GM18519 (cell line): ENCODE results near the gene MTMR4.
"Not testable (repeated sequence)": the region's sequence is repeated elsewhere in the genome, so short reads cannot be mapped to it uniquely, and the experiment has no call there.

Experiments
- ATAC-seq: cut with Tn5 transposase; IDR thresholded peaks from one replicate; pipeline ENCODE4 v1.9.1; 2021; ENCODE audit warnings: mild to moderate bottlenecking, moderate library complexity; ENCODE audit not compliant: unreplicated experiment, low FRiP score

MTMR4 gene

DNA sequence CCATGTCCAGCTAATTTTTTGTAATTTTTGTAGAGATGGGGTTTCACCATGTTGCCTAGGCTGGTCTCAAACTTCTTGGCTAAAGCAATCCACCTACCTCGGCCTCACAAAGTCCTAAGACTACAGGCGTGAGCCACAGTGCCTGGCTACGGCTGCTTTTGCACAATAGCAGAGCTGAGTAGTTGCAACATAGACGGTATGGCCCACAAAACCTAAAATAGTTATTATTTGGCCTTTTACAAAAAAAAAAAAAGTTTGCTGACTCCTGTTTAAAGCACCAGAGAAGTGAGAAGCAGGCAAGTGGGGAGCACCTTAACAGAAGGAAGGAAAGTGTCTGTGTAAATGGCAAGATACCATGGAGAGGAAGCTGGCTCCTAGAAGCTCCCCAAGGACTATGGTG, 20.9 kb downstream of the MTMR4 start:
- no peak for ATAC-seq

DNA sequence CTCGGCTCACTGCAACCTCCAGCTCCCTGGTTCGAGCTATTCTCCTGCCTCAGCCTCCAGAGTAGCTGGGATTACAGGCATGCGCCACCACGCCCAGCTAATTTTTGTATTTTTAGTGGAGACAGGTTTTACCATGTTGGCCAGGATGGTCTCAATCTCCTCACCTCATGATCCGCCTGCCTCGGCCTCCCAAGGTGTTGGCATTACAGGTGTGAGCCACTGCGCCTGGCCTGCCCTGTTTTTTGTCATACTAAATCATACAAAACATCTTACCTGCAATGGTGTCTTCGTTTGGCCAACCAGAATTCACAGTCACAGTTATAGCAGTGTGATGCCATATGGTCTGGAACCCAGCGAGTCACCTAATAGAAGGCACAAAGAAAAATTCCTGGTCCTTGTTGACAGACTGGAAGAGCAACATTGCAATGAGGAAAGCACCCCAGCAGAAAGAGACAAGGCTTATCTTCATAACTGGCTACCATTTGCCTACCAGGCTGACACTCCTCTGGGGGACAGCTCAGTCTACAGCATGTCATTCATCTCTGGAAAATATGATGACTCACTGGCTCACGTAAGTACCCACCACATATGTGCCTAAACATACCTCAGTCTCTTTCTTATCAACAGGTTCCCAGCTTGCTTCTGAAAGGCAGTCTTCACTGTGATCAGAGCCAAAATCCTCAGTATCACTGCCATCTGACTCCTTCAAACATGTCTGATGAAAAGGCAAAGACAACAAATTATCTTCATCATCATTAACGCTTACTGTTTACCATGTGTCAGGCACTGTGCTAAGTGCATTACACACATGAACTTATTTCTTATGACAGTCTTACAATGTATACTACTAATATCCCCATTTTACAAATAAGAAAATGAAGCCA, 22.0 kb downstream of the MTMR4 start:
- ATAC-seq, result no peak

DNA sequence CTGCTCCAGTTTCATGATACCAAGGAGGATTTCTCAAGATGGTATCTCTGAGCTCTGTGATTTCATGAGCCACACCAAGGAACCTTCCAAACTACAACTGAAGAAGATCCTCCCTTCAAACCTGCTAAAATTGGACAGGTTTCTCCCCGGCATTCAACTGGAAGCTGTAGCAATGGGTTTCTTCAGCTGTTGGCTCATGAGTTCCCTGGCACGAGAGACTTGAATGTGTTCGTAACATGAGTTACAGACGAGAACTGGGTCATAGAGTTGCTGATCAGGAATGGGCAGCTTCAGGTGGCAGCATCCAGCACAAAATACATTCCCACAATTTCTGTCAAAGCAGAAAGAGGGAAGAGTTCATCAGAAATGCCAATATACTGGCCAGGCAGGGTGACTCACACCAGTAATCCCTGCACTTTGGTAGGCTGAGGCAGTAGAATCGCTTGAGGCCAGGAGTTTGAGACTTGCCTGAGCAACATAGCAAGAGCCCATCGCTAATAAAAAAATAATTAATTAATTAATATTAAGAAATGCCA, 22.9 kb downstream of the MTMR4 start:
- ATAC-seq, result no peak

DNA sequence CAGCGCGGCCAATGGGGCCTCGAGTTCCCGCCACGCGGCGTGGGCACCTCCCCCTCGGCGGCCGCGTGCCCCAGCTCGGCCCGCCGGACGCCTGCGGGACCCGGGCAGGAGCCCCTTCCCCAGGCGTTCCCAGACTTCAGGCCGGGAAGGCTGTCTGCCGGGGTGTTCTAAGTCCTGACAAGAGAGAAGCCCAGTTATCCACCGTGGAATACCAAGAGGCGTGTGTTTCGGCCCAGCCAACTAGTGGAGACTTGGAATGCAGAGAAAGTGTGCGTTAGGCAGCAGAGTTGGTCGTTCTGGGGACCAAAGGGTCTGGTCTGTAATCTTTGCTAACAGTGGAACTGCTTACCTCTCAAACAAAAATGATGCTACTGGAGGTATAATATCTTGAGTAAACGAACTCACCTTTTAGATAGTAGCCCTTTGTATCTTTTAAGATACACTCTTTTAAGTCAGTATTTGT, 26.0 kb downstream of the MTMR4 start:
- ATAC-seq, result no peak

DNA sequence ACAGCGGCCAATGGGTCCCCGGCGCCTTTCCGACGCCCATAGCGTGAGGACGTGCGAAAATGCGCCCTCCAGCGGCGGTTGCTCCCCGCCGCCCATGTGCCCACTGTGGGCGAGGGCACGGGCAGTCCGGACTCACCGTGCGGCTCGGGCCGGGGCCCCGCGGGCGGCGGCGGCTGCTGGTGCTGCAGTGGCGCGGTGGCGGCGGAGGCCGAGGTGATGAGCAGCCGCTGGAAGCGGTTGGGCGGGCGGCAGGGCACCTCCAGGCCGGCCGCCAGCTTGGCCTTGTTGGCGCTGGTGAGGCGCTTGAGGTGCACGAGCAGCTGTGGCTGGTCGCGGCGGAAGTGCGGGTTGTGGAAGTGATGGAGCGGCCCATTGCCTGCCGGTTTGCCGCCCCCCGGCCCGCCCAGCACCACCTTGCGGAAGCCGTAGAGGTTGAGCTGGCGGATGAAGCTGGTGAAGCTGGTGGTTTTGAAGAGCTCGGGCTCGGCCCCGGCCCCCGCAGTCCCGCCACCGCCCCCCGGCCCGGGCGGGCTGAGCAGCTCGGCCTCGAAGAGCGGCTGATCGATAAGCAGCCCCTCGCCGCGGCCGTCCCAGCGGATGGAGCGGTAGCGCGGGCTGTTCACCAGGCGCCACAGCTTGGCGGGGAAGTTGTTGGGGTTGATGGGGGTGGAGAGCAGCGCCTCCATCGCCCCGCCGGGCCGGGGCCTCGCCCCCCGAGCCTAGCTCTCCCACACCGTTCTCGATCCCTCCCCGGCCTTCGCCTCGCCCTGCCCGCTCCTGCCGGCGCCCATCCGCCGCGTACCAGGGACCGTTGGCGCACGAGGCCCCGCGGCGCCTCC, 26.6 kb downstream of the MTMR4 start, which contains the start of gene HSF5:
Gene HSF5, minus strand, starts transcription at position 820 of the 839 bp plus-strand sequence. Its CDS starts 134 bp downstream, at position 686.
- no peak for ATAC-seq

GRCh38 chr17:58484600-58484999, 29.8 kb downstream of the MTMR4 start:
- no peak for ATAC-seq

- not testable (repeated sequence) for ATAC-seq
These were observed 32.6 kb downstream of the MTMR4 start for GRCh38 chr17:58481798-58482197.

DNA sequence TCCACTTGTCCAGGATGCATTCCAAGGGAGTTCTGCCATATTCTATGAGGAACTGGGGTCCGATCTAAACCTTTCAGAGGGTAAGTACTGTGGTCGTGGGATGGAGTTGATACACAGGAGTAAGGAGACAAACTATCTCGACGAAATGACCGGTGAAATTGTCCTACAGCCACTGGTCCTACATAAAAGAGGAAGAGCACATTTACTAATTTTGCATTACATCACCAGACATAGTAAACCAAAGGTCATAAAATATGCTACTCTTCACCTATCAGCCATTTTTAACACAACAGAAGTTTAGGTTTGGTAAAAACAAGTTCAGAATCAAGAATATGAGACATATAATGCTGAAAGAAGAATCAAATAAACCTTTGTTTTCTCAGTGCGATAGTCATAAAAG, 34.3 kb downstream of the MTMR4 start:
- no peak for ATAC-seq

DNA sequence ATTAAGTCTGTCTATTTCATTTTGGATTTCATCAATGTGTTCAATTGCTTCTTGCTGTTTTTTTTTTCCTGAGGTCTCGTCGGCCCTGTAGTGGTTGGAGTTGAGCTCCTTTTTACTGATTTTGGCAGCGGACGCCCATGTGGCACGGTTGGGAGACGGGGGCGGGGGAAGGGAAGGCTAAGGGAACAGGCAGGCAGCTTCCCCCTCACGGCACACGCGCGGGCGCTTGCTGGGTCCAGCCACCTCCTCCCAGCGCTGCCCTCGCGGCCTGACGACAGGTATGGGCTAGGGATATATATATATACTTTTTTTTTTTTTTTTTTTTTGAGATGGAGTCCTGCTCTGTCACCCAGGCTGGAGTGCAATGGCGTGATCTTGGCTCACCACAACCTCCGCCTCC, 37.6 kb downstream of the MTMR4 start:
- no peak for ATAC-seq

- ATAC-seq, result no peak
These were observed 38.5 kb downstream of the MTMR4 start for GRCh38 chr17:58475985-58476384.

- no peak for ATAC-seq
These were observed 44.1 kb downstream of the MTMR4 start for GRCh38 chr17:58470356-58470755.

DNA sequence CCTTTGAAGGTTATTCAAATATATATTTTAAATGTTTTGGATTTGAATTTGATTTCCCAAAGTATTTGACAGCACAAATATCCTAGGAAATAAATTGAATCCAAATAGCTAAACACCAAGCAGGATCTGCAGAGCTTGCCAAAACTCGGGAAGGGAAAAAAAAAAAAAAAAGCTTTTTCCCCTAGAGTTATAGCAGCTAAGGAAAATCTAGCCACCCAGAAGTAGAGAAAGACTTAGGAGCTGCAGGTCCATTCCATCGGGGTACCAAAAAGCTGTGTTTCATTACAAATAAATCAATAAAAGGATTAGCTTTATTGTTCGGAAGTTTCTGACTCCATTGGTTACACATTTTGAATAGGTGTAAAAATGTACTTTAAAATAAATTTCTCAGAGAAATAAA, 45.5 kb downstream of the MTMR4 start:
- no peak for ATAC-seq

DNA sequence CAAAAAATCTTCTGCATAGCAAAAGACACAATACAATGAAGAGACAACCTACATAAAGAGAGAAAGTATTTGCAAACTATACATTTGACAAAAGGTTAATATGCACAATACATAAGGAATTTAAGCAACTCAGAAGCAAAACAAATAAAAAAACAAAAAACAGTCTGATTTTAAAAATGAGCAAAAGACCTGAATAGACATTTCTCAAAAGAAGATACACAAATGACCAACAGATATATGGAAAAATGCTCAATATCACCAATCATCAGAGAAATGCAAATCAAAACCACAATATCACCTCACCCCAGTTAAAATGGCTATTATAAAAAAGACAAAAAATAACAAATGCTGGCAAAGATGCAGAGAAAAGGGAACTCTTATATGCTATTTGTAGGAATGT, 58.9 kb downstream of the MTMR4 start:
- no peak for ATAC-seq

DNA sequence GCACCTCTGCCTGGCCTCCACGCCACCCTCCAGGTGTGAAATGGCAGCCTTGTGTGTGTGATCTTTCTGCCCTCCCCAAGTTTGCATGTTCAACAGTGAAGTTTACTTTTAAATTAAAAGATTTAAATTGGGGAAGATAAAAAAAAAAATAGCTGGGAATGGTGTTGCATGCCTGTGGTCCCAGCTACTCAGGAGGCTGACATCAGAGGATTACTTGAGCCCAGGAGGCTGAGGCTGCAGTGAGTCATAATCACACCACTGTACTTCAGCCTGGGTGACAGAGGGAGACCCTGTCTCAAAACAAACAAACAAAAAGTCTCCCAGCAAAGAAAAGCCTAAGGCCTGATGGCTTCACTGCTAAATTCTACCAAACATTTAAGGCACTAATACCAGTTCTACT, 61.7 kb downstream of the MTMR4 start:
- ATAC-seq, result no peak

GRCh38 chr17:58447039-58447975, 67.1 kb downstream of the MTMR4 start:
- ATAC-seq, result no peak

GRCh38 chr17:58446086-58446485, 68.4 kb downstream of the MTMR4 start:
- no peak for ATAC-seq
